Endothelial cell of umbilical vein (primary cell): ENCODE results near the gene ADGRD1. TPM values are rescaled to one million over a fixed set of nuclear protein-coding genes. Genes with fewer than 3 reads are reported as not detected.

Experiments used
- BruUV-seq: library from RNA; stranded (reverse); fragments of 400-500 nt; replicated peaks from 2 replicates; lab custom pipeline; 2021; lab: Mats Ljungman, UMichigan
- CTCF ChIA-PET: fragments of 300-600, 350-600 bp; sonication (Branson Sonifier 250); formaldehyde crosslinking; loops from one replicate; lab custom pipeline; 2021; ENCODE audit warnings: antibody characterized with exemption, inconsistent platforms; lab: Charles Lee
- POLR2A ChIA-PET: fragments of 300-600, 350-600 bp; sonication (Branson Sonifier 250); formaldehyde crosslinking; loops from one replicate; lab custom pipeline; 2021; ENCODE audit warnings: antibody characterized with exemption, inconsistent platforms; lab: Charles Lee
- DNase-seq: peaks from one replicate; pipeline ENCODE4 v3.0.0-alpha.2; 2011; ENCODE audit warnings: low read depth, low spot score
- FAIRE-seq: peaks from 2 replicates; lab custom pipeline; 2011; peaks lifted over from hg19 to GRCh38; lab: Jason Lieb, UNC
- H2AFZ ChIP-seq: 2 replicates; pipeline ENCODE4 v1.6.0; 2012; ENCODE audit warnings: low read depth, low read length, control low read depth, inconsistent platforms
- H3K27ac ChIP-seq: 2 replicates; pipeline ENCODE4 v1.5.1; 2011; ENCODE audit warnings: low read depth, mild to moderate bottlenecking, control low read depth, low read length, moderate library complexity; ENCODE audit not compliant: insufficient read depth
- H3K27me3 ChIP-seq, 2 experiments: 2 replicates each; pipeline versions ENCODE4 v1.6.0 to v1.6.1; 2011; ENCODE audit warnings: low read length in 2 of 2, mixed read lengths in 1 of 2; ENCODE audit not compliant: control insufficient read depth in 2 of 2, insufficient read depth in 2 of 2
- H3K36me3 ChIP-seq, 2 experiments: 2 replicates in 1 of 2; 3 replicates in 1 of 2; pipeline ENCODE4 v1.5.1; 2011; ENCODE audit warnings: low read length in 2 of 2, mild to moderate bottlenecking in 1 of 2, moderate library complexity in 1 of 2; ENCODE audit not compliant: control insufficient read depth in 2 of 2, insufficient read depth in 2 of 2; ENCODE audit errors: extremely low read depth in 1 of 2
- H3K4me1 ChIP-seq: 3 replicates; pipeline ENCODE4 v1.5.1; 2011; ENCODE audit warnings: mild to moderate bottlenecking, low read length; ENCODE audit not compliant: control insufficient read depth, insufficient read depth; ENCODE audit errors: extremely low read depth
- H3K4me2 ChIP-seq: 2 replicates; pipeline ENCODE4 v1.6.1; 2011; ENCODE audit warnings: low read length, control low read depth, mixed read lengths; ENCODE audit not compliant: insufficient read depth
- H3K4me3 ChIP-seq, 3 experiments: fragments of 200-600 bp in 1 of 3; sonication (generic), shearing (Covaris generic) in 1 of 3; replicated peaks in 1 of 3; 2 replicates each; pipeline ENCODE4 v1.5.1; 2011 to 2016; ENCODE audit warnings: control low read depth in 3 of 3, low read length in 3 of 3, mild to moderate bottlenecking in 2 of 3, inconsistent platforms in 1 of 3, low read depth in 1 of 3, moderate library complexity in 1 of 3; ENCODE audit not compliant: insufficient read depth in 1 of 3
- H3K79me2 ChIP-seq: 2 replicates; pipeline ENCODE4 v1.6.0; 2012; ENCODE audit warnings: low read length, inconsistent platforms; ENCODE audit not compliant: control insufficient read depth, insufficient read depth
- H3K9ac ChIP-seq: replicated peaks from 2 replicates; pipeline ENCODE3; 2011; ENCODE audit warnings: low read length, control low read depth; ENCODE audit not compliant: insufficient read depth; ENCODE audit errors: extremely low read depth
- H3K9me1 ChIP-seq: replicated peaks from 3 replicates; pipeline ENCODE4 v1.6.0; 2011; ENCODE audit warnings: mild to moderate bottlenecking, low read length; ENCODE audit not compliant: control insufficient read depth, insufficient read depth; ENCODE audit errors: extremely low read depth
- H3K9me3 ChIP-seq: replicated peaks from 2 replicates; pipeline ENCODE4 v1.5.1; 2012; ENCODE audit warnings: low read length, inconsistent platforms; ENCODE audit not compliant: control insufficient read depth, insufficient read depth
- H4K20me1 ChIP-seq: replicated peaks from 2 replicates; pipeline ENCODE3; 2011; ENCODE audit warnings: mild to moderate bottlenecking, low read length; ENCODE audit not compliant: control insufficient read depth, insufficient read depth; ENCODE audit errors: extremely low read depth
- CTCF ChIP-seq, 2 donors: IDR thresholded peaks; 1 replicate in 1 of 2; 2 replicates in 1 of 2; pipeline ENCODE4 v1.5.1; 2011; ENCODE audit warnings: low read length in 2 of 2, mild to moderate bottlenecking in 2 of 2, moderate library complexity in 2 of 2, control low read depth in 1 of 2, inconsistent platforms in 1 of 2, low read depth in 1 of 2; ENCODE audit not compliant: insufficient read depth in 1 of 2; ENCODE audit errors: extremely low read depth in 1 of 2
- EZH2 ChIP-seq: IDR thresholded peaks from 2 replicates; pipeline ENCODE4 v1.6.1; 2012; ENCODE audit warnings: borderline replicate concordance, low read depth, mild to moderate bottlenecking, moderate library complexity, low read length, inconsistent platforms; ENCODE audit not compliant: severe bottlenecking
- GATA2 ChIP-seq: IDR thresholded peaks from 2 replicates; pipeline ENCODE4 v1.7.0; 2011; ENCODE audit warnings: low read depth, mild to moderate bottlenecking, moderate library complexity, mixed read lengths, low read length; ENCODE audit not compliant: insufficient read length, insufficient read depth
- JUN ChIP-seq: IDR thresholded peaks from 2 replicates; pipeline ENCODE4 v1.6.1; 2011; ENCODE audit warnings: borderline replicate concordance, low read depth; ENCODE audit not compliant: insufficient read length, insufficient read depth
- MAX ChIP-seq: IDR thresholded peaks from 2 replicates; pipeline ENCODE4 v1.6.1; 2011; ENCODE audit not compliant: insufficient read depth, insufficient read length
- MYC ChIP-seq: IDR thresholded peaks from one replicate; pipeline ENCODE4 v1.6.1; 2011; ENCODE audit warnings: mild to moderate bottlenecking, low read depth, low read length
- POLR2A ChIP-seq: IDR thresholded peaks from 2 replicates; pipeline ENCODE4 v1.6.1; 2012; ENCODE audit warnings: low read depth, mild to moderate bottlenecking, control low read depth, low read length
- POLR2AphosphoS5 ChIP-seq: IDR thresholded peaks from 2 replicates; pipeline ENCODE4 v1.6.1; 2012; ENCODE audit warnings: low read depth, mild to moderate bottlenecking, control low read depth, low read length, moderate library complexity; ENCODE audit not compliant: insufficient read depth
- dilution Hi-C: fragments of 300-500 bp; cut with MboI; formaldehyde crosslinking; loops from one replicate; pipeline ENCODE4 v1.15.0; 2019; ENCODE audit warnings: low sequenced_read_pairs; ENCODE audit not compliant: extremely low pct_ligation_motif_present
- intact Hi-C: fragments of 100-400 bp; cut with micrococcal nuclease; formaldehyde crosslinking; loops from one replicate; pipeline ENCODE4 v1.10.0; 2022
- polyA plus RNA-seq, 4 experiments: library from polyadenylated mRNA; depleted of rRNA in 3 of 4; stranded (reverse) in 3 of 4; unstranded in 1 of 4; fragments of >200 nt; gene quantifications; 2 replicates each; pipeline versions ENCODE4 v1.2.1 to v1.2.3, GENCODE V29; 2011 to 2012; ENCODE audit warnings: missing spikeins in 1 of 4
- total RNA-seq: library from RNA; stranded (reverse); gene quantifications from 2 replicates; pipeline ENCODE4 v1.2.3, GENCODE V29; 2021

ADGRD1 gene
- total and polyA plus RNA-seq, 2 donors (not counting 3 experiments of a cell fraction or from before 2014, with no cell fraction given): 0.07 TPM; not detected in 1

DNA sequence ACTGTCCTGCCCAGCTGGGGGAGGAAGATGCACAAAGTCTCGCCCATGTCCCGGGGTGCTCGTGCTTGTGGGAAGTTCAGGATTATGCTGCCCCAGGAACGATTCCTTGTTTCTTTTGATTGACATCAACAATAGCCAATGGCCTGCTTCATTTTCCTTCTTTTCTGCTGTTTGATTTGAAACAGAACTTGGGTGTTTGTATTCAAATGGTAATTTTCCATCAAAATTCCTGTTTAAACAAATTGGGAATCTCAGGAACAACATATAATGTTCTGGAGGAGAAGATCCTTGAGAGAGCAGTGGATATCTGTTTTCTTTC, 97.4 kb downstream of the ADGRD1 start:
- dilution Hi-C loops: no loop called here
- Histone ChIP-seq H3K79me2 (no peaks in the 10 kb centered on the region), H3K4me3 (no peak overlapping the region), H3K4me2 (no peak overlapping the region), H3K27me3 (no peaks in the 10 kb centered on the region), H3K36me3 (no peaks in the 10 kb centered on the region), H3K27ac (no peak overlapping the region), H2AFZ (no peak overlapping the region), H3K4me1 (no peaks in the 10 kb centered on the region), H4K20me1 (no peaks in the 10 kb centered on the region), H3K9ac (no peak overlapping the region), H3K9me3 (no peaks in the 10 kb centered on the region), H3K9me1 (no peaks in the 10 kb centered on the region)
- ChIA-PET CTCF (no interaction called here), POLR2A (no interaction called here)
- TF ChIP-seq CTCF (IDR thresholded peaks at IDR 0.05; ENCODE audit: extremely low read depth in 1 of 2, insufficient read depth in 1 of 2, low read depth in 1 of 2, low read length in 2 of 2): no peak
- TF ChIP-seq POLR2A: no peak
- DNase-seq: no peak
- intact Hi-C loops: no loop called here
- FAIRE-seq: no peak
- no TSS peak for BruUV-seq

DNA sequence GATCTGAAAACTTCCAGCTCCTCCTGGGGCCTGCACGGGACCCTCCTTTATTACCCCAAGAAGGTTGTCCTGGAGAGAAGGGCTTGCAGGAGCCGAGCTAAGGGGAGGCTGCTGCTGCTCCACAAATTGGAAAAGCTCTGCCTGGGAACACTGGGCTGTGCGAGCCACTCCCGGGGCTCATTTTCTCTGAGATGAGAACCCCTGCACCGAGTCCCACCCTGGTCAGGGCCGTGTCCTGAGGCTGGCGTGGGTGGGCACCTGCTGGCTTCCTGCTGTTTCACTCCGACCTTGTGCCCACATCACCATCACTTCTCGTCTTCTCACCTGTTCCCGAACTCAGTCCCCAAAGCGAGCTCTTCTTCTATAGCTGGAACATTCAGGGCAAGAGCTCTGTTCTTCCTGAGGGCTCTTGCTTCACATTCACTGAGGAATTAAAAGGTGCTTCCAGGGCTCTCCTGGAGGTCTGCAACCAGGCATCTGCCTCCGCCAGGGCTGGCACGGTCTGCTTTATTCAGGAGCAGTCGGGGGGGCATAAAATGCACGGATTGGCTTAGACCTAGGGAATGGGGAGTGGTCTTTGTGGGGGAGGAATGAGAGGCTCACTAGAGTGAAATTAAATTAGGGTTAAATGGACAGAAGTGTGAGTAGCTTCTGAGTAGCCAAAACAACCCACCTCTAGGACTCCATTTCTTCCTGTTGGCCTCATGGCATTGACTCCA, 98.5 kb downstream of the ADGRD1 start:
- Histone ChIP-seq H4K20me1 (no peaks in the 10 kb centered on the region), H3K4me3 (no peak overlapping the region), H3K36me3 (no peaks in the 10 kb centered on the region), H3K9me3 (no peaks in the 10 kb centered on the region), H2AFZ (no peak overlapping the region), H3K9ac (no peak overlapping the region), H3K4me1 (no peaks in the 10 kb centered on the region), H3K79me2 (no peaks in the 10 kb centered on the region), H3K27ac (no peak overlapping the region), H3K4me2 (no peak overlapping the region), H3K9me1 (no peaks in the 10 kb centered on the region), H3K27me3 (no peaks in the 10 kb centered on the region)
- intact Hi-C loops: no loop called here
- FAIRE-seq (no peak), DNase-seq (no peak)
- no peak for TF ChIP-seq POLR2A
- no peak for TF ChIP-seq MYC
- no peak for TF ChIP-seq POLR2AphosphoS5
- TF ChIP-seq GATA2: no peak
- no peak for TF ChIP-seq CTCF (IDR thresholded peaks at IDR 0.05; ENCODE audit: extremely low read depth in 1 of 2, insufficient read depth in 1 of 2, low read depth in 1 of 2, low read length in 2 of 2)
- TF ChIP-seq EZH2: no peak
- TF ChIP-seq MAX: no peak
- TF ChIP-seq JUN: no peak
- POLR2A ChIA-PET: no interaction called here
- no TSS peak for BruUV-seq
- dilution Hi-C loops: no loop called here
- CTCF ChIA-PET: no interaction called here
